ACHN (cell line): ENCODE measurements around the gene PIAS1.
"Not testable (repeated sequence)": the region's sequence is repeated elsewhere in the genome, so short reads cannot be mapped to it uniquely, and the experiment has no call there.

ENCODE experiments used
- DNase-seq: peaks from one replicate; pipeline ENCODE4 v3.0.0-alpha.2; 2015
- in situ Hi-C: cut with HindIII; loops from 2 replicates; pipeline ENCODE4 v1.10.0; 2017; ENCODE audit warnings: low sequenced_read_pairs, low pct_ligation_motif_present, low pct_unique_long_range_greater_than_20kb

The PIAS1 gene

GRCh38 chr15:68053701-68054627, at the start of gene PIAS1:
TSS of gene PIAS1 (plus strand) at chr15:68054315. CDS start at chr15:68054327, 12 bp downstream.
- in situ Hi-C loops = no loop called here
- peak; percentile 86 for DNase-seq

GRCh38 chr15:68007642-68008041, 46.5 kb upstream of the PIAS1 start:
- DNase-seq, in situ Hi-C loops: not testable (repeated sequence)

GRCh38 chr15:68010361-68011153, 43.6 kb upstream of the PIAS1 start:
- in situ Hi-C loops = no loop called here
- DNase-seq = no peak

- in situ Hi-C loops = no loop called here
- no peak for DNase-seq
Observed at GRCh38 chr15:68012911-68013310, 41.2 kb upstream of the PIAS1 start.

GRCh38 chr15:68014219-68014618, 39.9 kb upstream of the PIAS1 start:
- in situ Hi-C loops = no loop called here
- DNase-seq = no peak

GRCh38 chr15:68015244-68015643, 38.9 kb upstream of the PIAS1 start:
- in situ Hi-C loops = no loop called here
- DNase-seq = no peak

GRCh38 chr15:68017201-68017600, 36.9 kb upstream of the PIAS1 start:
- in situ Hi-C loops = no loop called here
- no peak for DNase-seq

GRCh38 chr15:68018797-68019444, 35.2 kb upstream of the PIAS1 start:
- in situ Hi-C loops = no loop called here
- DNase-seq = no peak

GRCh38 chr15:68019814-68020525, 34.1 kb upstream of the PIAS1 start:
- in situ Hi-C loops = no loop called here
- no peak for DNase-seq

GRCh38 chr15:68020685-68021084, 33.4 kb upstream of the PIAS1 start:
- no peak for DNase-seq
- in situ Hi-C loops = no loop called here

- no peak for DNase-seq
- in situ Hi-C loops = no loop called here
Observed at GRCh38 chr15:68022061-68022460, 32.1 kb upstream of the PIAS1 start.

- no peak for DNase-seq
- in situ Hi-C loops = no loop called here
Observed at GRCh38 chr15:68023307-68024101, 30.6 kb upstream of the PIAS1 start.

GRCh38 chr15:68025835-68026424, 28.2 kb upstream of the PIAS1 start:
- in situ Hi-C loops = no loop called here

GRCh38 chr15:68027388-68027787, 26.7 kb upstream of the PIAS1 start:
- no peak for DNase-seq
- in situ Hi-C loops = no loop called here

More at GRCh38 chr15:68025835-68026424, 28.2 kb upstream of the PIAS1 start:
- DNase-seq = no peak

GRCh38 chr15:68028137-68028887, 25.8 kb upstream of the PIAS1 start:
- in situ Hi-C loops = no loop called here
- DNase-seq = no peak

GRCh38 chr15:68028888-68029207, 25.3 kb upstream of the PIAS1 start:
- in situ Hi-C loops = no loop called here
- no peak for DNase-seq

- in situ Hi-C loops = no loop called here
- DNase-seq = no peak
Observed at GRCh38 chr15:68029959-68030358, 24.2 kb upstream of the PIAS1 start.
